ENCODE data around the gene C10orf105. TPM values are rescaled to one million over a fixed set of nuclear protein-coding genes. Genes with fewer than 3 reads are reported as not detected.

Gene C10orf105
- total and polyA plus RNA-seq, 2 of the 8 experiments (the other 6 are each of a cell fraction or from before 2014, with no cell fraction given), result 0.71 to 0.73 TPM

GRCh38 chr10:71710519-71710918 lies 9.1 kb downstream of the C10orf105 start:
- Histone ChIP-seq H3K4ac (replicated peaks; ENCODE audit: insufficient read length, low read depth, low read length) (no peak overlapping the region), H3K4me2 (ENCODE audit: insufficient read depth in 1 of 2, low read depth in 2 of 2, low read length in 2 of 2) (no peak overlapping the region), H3K4me1 (replicated peaks in 1 of 4; ENCODE audit: control insufficient read depth in 3 of 4, insufficient read depth in 4 of 4, low read length in 3 of 4) (peaks cover 0 to 6% (median 0%) of the 10 kb centered on the region in 4 experiments; a peak in 3 of 7 replicates), H2BK5ac (ENCODE audit: low read depth, low read length) (no peak overlapping the region), H4K5ac (ENCODE audit: insufficient read length, low read depth, low read length) (no peak overlapping the region), H3K4me3 (ENCODE audit: extremely low read depth in 1 of 4, insufficient read depth in 2 of 4, low read depth in 3 of 4, low read length in 4 of 4) (no peak overlapping the region), H3K27me3 (replicated peaks in 1 of 4; ENCODE audit: control insufficient read depth in 3 of 4, extremely low read depth in 1 of 4, insufficient read depth in 3 of 4, low read length in 3 of 4) (peaks cover 0 to 3% (median 0%) of the 10 kb centered on the region in 4 experiments; a peak in 1 of 7 replicates), H3K9me3 (ENCODE audit: insufficient read depth in 2 of 2, low read depth in 1 of 2, low read length in 1 of 2) (no peaks in the 10 kb centered on the region), H2AK5ac (ENCODE audit: low read depth, low read length) (no peak overlapping the region), H3K14ac (ENCODE audit: insufficient read length) (no peak overlapping the region), H4K20me1 (replicated peaks in 1 of 2; ENCODE audit: control insufficient read depth in 1 of 2, insufficient read depth in 2 of 2, low read length in 2 of 2) (no peaks in the 10 kb centered on the region), H2BK120ac (replicated peaks; ENCODE audit: low read depth, low read length) (no peak overlapping the region), H3K23ac (ENCODE audit: insufficient read length) (no peak overlapping the region), H2AFZ (ENCODE audit: low read length) (no peak overlapping the region), H2BK15ac (ENCODE audit: low read length) (no peak overlapping the region), H3K36me3 (ENCODE audit: control insufficient read depth in 2 of 4, insufficient read depth in 4 of 4, low read length in 3 of 4) (no peaks in the 10 kb centered on the region), H3K27ac (ENCODE audit: low read depth, low read length) (no peak overlapping the region), H4K91ac (replicated peaks; ENCODE audit: insufficient read length, low read length) (no peak overlapping the region), H2BK12ac (ENCODE audit: low read depth, low read length) (no peak overlapping the region), H3K79me2 (ENCODE audit: control insufficient read depth in 1 of 2, insufficient read depth in 2 of 2, low read length in 2 of 2) (no peaks in the 10 kb centered on the region), H3K56ac (replicated peaks; ENCODE audit: insufficient read length, low read depth, low read length) (no peak overlapping the region), H3K9ac (replicated peaks in 1 of 4; ENCODE audit: extremely low read depth in 1 of 4, low read depth in 3 of 4, low read length in 3 of 4) (no peak overlapping the region), H2BK20ac (ENCODE audit: low read length) (no peak overlapping the region), H4K8ac (ENCODE audit: extremely low read depth, insufficient read depth, low read length) (no peak overlapping the region), H3K18ac (ENCODE audit: extremely low read depth, low read length) (no peak overlapping the region), H3K79me1 (ENCODE audit: low read depth, low read length) (no peaks in the 10 kb centered on the region), H3K23me2 (ENCODE audit: low read depth, low read length) (no peaks in the 10 kb centered on the region)
- POLR2A ChIA-PET (ENCODE audit: partially characterized antibody), result no interaction called here
- DNase-seq (ENCODE audit: low read depth in 1 of 2, low spot score in 2 of 2) (no peak), FAIRE-seq (no peak)
- 94% methylated on average over 2 of the region's 2 CpGs; no CpG with 5 or more reads in 1 of the 2 experiments for WGBS, 2 experiments (ENCODE audit: extremely low coverage in 1 of 2, insufficient coverage in 1 of 2, insufficient read length in 1 of 2, insufficient replicate concordance in 2 of 2, low coverage in 1 of 2, low lambda C conversion rate in 2 of 2, missing lambda C conversion rate in 1 of 2)
- CTCF ChIA-PET (ENCODE audit: partially characterized antibody), result interaction anchor here (1.3 to 3.6 kb wide), 7 partner anchors 14 to 395 kb away, joined by 3 to 16 read pairs (median 5); partner anchors contain the start of gene SLC29A3
- TF ChIP-seq BACH1 (IDR thresholded peaks at IDR 0.05; ENCODE audit: low read length) (no peak), JUND (IDR thresholded peaks at IDR 0.05; ENCODE audit: low read length) (no peak), BCL11A (IDR thresholded peaks at IDR 0.05; ENCODE audit: low read depth in 2 of 2, low read length in 2 of 2) (no peak), SAP30 (IDR thresholded peaks at IDR 0.05; ENCODE audit: insufficient read depth, insufficient replicate concordance, low read length) (no peak), HDAC2 (IDR thresholded peaks at IDR 0.05; ENCODE audit: borderline replicate concordance in 1 of 2, low read depth in 2 of 2, low read length in 2 of 2) (no peak), ZNF274 (IDR thresholded peaks at IDR 0.05; ENCODE audit: borderline replicate concordance, extremely low read depth, low read length) (no peak), CHD1 (IDR thresholded peaks at IDR 0.05; ENCODE audit: low read depth, low read length) (no peak), FOSL1 (IDR thresholded peaks at IDR 0.05; ENCODE audit: insufficient read depth, low read depth, low read length) (no peak), CEBPB (IDR thresholded peaks at IDR 0.05; ENCODE audit: low read depth, low read length) (no peak), TBP (IDR thresholded peaks at IDR 0.05; ENCODE audit: low read depth, low read length) (no peak)
- TF ChIP-seq, protein P1, sequence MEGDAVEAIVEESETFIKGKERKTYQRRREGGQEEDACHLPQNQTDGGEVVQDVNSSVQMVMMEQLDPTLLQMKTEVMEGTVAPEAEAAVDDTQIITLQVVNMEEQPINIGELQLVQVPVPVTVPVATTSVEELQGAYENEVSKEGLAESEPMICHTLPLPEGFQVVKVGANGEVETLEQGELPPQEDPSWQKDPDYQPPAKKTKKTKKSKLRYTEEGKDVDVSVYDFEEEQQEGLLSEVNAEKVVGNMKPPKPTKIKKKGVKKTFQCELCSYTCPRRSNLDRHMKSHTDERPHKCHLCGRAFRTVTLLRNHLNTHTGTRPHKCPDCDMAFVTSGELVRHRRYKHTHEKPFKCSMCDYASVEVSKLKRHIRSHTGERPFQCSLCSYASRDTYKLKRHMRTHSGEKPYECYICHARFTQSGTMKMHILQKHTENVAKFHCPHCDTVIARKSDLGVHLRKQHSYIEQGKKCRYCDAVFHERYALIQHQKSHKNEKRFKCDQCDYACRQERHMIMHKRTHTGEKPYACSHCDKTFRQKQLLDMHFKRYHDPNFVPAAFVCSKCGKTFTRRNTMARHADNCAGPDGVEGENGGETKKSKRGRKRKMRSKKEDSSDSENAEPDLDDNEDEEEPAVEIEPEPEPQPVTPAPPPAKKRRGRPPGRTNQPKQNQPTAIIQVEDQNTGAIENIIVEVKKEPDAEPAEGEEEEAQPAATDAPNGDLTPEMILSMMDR (IDR thresholded peaks at IDR 0.05; ENCODE audit: control extremely low read depth in 1 of 3, insufficient read depth in 1 of 3, low read depth in 1 of 3, low read length in 3 of 3), result no peak
